HG03378 (cell line): ENCODE results near the gene MAP3K21.

Experiments
- ATAC-seq: cut with Tn5 transposase; IDR thresholded peaks from one replicate; pipeline ENCODE4 v1.9.1; 2021; ENCODE audit warnings: mild to moderate bottlenecking, moderate library complexity; ENCODE audit not compliant: unreplicated experiment

The MAP3K21 gene

DNA sequence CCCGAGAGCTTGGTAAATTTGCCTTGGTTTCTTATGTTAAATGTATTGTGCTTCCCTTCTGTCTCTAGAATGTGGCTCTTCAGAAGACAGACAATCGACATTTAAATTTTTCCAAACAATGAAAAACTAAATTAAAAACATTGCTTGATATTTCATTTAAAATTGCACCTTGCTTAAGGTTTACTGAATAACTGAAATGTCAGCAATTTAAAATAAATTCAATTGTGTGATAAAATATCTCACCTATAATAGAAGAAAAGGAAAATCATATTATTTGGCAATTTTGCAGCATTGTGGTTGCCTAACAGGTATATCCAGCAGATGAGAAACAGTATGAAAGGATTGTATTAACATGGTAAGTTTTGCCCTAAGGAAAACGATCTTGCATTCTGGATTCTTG, 56.5 kb downstream of the MAP3K21 start:
- ATAC-seq, result no peak

DNA sequence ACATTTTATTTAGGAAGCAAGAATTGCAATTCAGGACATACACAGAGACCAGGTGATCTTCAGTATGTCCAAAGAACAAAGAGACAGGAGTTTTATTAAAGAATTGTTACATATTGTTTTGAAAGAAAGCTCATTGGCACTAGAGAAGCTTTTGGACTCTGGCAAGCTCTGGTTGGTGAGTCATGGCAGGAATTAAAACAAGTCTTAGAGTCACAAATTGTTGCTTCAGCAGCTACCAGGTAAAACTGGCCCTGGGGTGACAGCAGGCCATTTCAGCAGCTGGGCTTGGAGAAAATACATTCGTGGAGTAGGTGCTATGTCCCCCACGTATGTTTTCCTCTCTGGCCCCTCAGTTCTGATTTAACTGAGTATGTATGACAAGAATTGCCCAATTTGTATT, 58.8 kb downstream of the MAP3K21 start:
- no peak for ATAC-seq

DNA sequence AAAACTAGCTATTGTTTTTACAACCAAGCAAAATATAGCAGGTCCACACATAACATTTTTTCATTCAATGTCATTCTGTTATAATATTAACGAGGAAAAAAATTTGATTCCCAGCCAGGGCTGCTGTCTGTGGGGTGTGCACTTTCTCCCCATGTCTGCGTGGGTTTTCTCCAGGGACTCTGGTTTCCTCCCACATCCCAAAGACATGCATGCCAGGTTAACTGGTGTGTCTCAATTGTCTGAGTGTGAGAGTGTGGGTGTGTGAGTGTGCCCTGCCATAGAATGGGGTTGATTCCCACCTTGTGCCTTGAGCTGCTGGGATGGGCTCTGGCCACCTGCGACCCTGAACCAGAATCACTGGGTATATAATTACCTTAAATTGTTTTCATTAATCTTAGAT, 60.1 kb downstream of the MAP3K21 start:
- ATAC-seq, result no peak

DNA sequence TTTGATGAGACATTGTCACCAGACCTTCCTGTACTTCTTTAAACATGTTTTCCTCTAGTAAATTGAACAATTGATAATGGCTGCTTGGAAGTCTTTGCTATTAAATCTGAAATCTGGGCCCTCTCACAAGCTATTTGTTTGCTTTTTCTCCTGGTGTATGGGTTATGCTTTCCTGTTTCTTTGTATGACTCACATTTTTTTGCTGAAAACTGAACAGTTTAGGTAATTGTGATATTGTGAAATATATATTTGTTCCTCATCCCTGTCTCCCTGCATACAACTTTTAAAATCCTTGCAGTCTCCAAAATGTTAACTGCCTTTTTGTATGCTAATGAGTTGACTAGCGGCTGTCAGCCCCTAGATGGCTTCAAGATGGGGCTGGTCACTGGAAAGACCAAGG, 61.6 kb downstream of the MAP3K21 start:
- ATAC-seq, result no peak

DNA sequence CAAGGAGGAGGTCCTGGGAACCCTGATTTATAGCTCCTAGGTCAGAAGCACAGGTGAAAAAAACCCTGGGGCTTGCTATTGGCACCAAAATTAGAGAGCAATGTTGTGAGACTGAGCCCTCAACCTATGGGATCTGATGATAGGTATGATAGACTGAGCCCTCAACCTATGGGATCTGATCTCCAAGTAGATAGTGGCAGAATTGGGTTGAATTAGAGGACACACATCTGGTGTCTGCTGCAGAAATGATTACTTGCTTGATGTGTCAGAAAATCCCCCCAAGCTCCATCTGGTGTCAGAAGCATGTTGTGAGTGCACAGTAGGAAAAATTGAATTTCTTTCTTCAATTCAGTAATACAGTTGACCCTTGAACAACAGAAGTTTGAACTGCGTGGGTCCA, 62.4 kb downstream of the MAP3K21 start:
- no peak for ATAC-seq

DNA sequence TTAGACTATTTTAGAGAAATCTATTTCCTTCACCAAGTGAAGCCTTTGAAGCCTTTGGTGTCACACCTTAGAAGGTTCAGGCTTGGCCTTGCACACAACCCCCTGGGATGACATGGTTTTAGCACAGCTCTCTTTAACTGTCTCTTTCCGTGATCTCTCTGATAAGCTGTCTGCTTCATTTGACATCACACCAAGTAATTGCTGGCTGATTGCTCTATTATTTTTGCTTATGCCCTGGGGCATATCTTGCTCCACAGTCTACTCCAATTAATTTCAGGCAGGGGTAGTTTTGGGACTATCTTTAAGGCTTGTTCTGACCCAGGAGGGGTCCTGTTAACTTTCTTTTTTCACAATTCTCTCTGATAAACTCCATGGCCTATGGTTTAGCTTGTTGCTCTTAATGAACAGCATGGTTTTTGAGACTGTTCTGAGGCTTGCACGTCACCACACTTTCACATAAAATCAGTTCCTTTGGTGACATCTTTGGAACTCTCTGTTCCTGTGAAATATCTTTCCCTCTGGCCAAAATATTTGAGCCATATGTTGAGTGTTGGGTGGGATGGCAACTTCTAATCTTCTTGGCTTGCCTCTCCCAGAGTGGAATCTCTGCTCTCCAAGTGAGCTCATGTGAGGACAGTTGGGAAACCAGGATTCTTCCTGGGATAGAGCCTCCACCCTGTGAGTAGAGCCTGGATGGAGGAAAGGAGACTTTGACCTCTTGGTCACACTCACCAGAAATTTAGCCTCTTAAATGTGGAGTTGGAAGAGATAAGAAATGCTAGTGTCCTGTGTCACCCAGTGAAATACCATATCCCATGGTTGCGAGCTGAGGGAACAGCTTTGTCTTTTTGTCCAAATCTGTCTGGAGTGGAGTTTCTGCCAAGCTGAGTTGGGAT, 63.6 kb downstream of the MAP3K21 start:
- no peak for ATAC-seq

DNA sequence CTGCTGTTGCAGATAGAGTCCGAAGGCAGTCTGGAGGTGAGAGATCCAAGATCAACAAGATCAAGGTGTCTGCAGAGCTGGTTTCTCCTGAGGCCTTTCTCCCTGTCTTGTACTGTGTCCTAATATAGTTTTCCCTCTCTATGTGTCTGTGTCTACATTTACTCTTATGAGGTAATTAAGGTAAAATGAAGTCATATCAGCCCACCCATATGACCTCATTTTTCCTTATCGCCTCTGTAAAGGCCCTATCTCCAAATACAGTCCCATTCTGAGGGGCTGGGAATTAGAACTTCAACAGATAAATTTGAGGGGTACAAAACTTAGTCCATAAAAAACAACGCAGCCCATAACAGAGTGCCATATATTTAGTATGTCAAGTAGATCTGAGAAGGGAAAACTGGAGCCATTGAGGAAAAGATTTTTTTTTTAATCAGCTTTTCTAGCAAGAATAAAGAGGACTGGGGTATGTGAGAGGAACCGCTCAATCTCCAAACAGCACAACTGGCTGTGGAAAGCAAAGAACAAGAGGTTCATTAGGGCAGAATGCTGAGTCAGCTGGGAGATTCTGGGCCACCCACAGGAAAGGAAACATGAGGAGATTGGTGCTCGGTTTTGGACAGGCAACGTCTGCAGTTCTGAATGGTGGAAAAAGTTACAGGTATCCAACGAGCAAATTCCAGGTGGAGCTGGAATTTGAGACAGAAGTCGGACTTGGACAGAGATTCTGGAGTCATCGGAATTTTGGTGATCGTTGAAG, 65.7 kb downstream of the MAP3K21 start:
- ATAC-seq, result no peak

DNA sequence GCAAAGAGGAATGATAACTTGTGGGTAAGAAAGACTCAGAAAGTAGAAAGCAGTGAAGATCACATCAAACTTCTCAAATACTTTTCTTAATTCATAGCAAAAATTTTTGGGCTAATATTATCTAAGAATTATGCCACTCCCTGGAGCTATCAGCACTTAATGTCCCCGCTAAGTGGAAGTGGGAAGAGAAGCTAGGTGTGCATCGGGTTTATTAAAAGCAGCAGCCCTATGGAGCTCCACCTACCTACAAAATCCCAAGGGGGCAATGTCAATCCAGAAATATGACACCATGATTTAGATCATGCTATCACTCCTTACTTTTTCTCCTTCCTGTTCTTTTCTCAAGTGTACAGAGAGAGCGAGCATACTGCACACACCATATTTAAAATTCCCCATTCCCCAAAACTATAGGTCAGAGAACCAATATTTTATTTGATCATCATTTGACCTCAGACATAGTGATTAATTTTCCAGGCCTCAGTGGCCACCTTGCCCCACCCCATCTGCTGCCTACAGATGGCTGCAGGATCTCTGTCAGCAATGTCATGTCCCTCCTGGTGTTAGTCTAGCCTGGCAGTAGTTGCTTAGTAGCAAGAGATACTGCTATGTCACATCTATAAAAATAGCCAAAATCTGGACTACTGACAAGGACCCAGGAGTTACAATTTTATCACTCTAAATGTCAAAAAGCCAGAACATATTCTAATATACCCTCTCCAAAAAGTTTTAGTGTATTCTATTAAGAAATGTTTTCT, 66.6 kb downstream of the MAP3K21 start:
- no peak for ATAC-seq

DNA sequence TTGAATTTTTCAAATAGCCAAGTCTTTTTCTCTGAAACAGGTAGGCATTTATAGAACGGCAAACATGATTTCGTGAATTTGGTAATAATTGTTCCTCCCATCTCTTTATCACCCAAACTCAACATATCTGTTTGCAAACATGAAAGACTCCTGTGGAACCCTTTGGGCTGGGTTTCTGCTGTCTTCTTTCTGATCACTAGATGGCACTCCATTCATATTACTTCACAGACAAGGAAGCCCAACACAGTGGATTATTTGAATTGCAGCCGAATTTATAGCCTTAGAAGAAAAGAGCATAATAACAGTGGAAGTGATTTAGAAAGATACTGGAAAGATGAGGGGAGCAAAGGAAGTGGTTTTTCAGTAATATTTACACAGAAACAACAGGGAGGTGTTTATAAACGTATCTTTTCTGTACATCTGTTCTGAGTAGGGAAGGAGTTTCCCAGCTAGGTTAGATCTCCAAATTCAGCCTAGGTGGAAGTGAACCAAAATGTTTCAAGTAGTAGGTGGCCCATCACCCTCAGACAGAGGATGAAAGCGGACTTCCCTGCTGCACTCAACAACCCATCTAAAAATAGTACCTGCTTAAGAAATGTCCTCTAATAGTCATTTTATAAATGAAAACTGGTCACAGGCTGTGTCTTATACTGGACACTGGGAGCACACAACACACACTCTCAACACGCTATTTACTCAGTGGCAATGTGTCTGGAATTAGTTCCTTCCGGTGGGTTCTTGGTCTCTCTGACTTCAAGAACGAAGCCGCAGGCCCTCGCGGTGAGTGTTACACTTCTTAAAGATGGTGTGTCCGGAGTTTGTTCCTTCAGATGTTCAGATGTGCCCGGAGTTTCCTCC, 67.6 kb downstream of the MAP3K21 start:
- peak; percentile 74 for ATAC-seq

DNA sequence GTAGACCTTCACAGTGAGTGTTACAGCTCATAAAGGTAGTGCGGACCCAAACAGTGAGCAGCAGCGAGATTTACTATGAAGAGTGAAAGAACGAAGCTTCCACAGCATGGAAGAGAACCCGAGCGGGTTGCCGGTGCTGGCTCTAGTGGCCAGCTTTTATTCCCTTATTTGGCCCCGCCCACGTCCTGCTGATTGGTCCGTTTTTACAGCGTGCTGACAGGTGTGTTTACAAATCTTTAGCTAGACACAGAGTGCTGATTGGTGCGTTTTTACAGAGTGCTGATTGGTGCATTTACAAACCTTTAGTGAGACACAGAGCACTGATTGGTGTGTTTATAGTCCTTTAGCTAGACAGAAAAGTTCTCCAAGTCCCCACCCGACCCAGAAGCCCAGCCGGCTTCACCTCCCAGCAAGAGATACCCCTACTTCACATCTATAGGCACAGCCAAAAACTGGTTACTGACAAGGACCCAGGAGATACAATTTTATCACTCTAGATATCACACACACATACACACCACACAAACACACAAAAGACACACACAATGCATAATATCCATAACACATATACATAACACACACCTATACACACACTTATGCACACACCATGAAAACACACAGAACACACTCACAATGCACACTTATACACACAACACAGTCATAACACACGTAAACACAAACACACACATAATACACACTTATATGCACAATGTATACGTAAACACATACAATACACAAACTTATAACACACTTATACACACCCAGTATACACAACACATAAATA, 68.5 kb downstream of the MAP3K21 start:
- ATAC-seq, result no peak

DNA sequence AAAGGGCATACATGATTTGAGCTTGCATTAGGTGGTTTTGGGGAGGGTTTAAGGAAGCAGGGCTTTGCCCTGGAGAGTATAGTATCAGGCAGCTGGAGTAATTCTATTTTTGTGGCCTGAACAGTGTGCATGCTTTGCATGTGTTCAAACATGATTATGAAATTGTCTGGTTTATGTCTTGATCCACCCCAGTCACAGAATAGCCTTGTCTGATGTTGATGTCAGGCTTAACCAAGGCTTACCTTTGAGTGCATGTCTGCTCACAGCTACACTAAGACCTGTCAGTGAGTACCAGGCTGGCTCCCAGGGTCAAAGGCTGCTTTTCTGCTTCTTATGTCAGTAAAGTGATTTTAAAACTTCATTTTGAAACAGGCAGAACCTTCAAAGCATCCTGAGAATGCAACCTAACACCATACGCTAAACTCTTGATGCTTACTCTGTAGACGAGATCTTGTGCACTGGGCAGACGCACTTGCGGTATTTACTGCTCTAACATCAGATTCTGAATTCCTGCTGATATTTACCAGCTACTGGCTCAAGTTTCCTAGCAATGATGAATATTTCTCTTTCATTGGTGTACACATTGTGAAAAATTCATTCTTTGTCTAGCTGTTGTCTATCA, 78.9 kb downstream of the MAP3K21 start:
- ATAC-seq, result no peak

DNA sequence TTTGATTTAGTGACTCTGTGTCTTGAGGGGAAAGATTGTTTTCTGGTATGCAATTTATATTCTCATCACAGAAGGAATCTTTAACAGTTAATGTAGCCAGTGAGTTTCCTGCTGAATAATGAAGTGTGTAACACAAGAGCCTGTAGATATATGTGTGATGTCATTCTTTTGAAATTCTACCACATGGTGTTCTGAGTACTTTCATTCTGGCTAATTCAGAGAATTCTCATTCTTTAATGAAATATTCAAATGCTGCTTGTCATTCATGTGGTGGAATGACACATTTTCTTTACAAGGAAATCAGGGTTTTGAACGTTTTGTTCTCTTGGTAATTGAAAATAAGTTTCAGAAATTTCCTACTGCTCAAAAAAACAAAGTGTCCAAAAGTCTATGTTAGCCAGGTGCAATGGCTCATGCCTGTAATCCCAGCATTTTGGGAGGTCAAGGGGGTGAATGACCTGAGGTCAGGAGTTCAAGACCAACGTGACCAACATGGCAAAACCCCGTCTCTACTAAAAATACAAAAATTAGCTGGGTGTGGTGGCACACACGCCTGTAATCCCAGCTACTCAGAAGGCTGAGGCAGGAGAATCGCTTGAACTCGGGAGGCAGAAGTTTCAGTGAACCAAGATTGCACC, 79.6 kb downstream of the MAP3K21 start:
- no peak for ATAC-seq

DNA sequence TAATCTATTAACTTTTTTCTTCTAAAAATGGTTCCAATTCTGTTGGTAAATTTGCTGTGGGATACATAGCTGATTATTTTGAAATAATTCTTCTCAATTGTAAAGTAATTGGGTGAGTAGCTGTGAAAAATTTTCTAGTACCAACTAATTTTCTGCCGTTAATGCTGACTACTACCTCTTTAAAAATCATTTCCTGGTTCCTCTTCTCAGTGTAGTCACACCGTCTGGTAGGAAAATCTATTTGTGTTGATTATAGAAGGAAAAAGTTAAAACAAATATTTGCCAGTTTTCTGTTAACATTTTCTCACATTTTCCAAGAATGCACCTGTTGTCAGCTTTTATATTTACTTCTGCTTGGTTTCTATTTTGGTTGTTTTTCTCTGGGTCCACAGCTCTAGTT, 82.0 kb downstream of the MAP3K21 start:
- no peak for ATAC-seq

DNA sequence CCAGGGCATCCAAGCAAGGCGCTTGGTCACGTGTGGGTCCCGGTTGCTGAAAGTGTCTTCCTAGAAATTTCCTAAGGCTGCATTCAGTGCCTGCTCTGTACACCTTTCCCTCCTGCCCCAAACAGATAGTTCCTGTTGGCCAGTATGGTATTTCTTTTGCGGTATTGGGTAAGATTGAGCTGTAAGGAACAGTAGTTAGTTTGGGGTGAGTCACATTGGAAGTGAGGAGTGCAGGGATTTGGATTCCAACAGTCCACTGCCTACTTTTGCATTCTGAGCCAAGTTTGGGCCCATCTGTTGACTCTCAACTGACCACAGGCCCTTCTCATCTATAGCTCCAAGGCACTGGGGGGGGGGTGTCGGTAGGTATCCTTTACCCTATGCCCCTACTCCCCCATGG, 83.4 kb downstream of the MAP3K21 start:
- ATAC-seq, result no peak

DNA sequence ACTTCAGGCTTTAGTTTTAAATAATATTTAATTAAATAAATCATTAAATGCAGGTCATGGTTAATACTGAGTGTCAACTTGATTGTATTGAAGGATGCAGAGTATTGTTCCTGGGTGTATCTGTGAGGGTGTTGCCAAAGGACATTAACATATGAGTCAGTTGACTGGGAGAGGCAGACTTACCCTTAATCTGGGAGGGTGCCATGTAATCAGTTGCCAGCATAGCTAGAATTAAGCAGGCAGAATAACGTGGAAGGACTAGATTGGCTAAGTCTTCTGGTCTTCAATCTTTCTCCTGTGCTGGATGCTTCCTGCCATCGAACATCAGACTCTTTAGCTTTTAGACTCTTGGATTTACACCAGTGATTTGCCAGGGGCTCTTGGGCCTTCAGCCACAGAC, 85.3 kb downstream of the MAP3K21 start:
- no peak for ATAC-seq

DNA sequence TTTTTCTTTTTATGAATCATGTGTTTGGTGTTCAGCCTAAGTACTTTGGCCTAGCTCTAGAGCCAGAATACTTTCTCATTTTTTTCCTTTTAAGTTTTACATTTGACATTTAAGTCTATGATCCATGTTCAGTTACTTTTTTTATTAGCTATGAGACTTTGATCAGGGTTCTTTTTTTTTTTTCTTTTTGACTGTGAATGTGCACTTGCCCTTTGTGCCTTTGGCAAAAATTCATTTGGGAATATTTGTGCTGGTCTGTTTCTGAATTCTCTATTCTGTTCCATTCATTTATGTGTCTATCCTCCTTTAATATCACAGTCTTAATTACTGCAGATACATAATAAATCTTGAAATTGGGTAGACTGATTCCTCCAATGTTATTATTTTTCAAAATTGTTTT, 93.8 kb downstream of the MAP3K21 start:
- ATAC-seq, result no peak

DNA sequence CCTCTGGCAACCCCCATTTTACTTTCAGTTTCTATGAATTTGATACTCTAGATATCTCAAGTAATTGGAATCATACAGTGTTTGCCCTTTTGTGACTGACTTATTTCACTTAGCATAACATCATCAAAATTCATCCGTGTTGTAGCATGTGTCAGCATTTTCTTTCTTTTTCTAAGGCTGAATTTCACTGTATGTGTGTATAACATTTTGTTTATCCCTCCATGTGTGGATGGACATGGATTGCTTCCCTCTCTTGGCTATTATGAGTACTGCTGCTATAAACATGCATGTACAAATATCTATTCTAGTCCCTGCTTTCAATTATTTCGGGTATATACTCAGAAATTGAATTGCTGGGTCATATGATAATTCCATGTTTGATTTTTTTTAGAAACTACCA, 97.3 kb downstream of the MAP3K21 start:
- ATAC-seq, result no peak

DNA sequence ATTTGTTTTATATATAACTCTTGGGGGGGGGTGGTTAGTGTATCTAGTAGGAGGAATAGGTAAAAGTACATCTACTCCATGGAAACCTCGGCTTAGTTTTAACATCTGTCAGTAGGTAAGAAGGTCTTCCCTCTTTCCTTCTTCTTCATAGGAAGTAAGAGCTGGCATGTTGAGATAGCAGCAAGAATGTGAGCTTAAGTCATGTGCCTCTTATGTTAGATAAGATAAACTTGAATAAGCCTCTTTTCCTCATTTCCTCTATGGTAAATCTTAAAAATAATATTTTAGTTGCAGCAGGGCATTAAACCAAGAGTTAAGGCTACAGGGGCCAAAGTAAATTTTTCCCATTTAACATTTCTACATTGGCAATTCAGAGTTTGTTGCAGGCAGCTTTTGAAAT, 100.4 kb downstream of the MAP3K21 start:
- ATAC-seq, result no peak
